Ishikawa (cell line): ENCODE results near the gene FANCE.

Experiments used
- CEBPB ChIP-seq: IDR thresholded peaks from 2 replicates; pipeline ENCODE4 v1.6.1; 2012
- CREB1 ChIP-seq: IDR thresholded peaks from 2 replicates; pipeline ENCODE4 v1.6.1; 2012; ENCODE audit warnings: low read depth
- EGR1 ChIP-seq: IDR thresholded peaks from 2 replicates; pipeline ENCODE4 v1.6.1; 2012
- EP300 ChIP-seq: IDR thresholded peaks from 2 replicates; pipeline ENCODE4 v1.6.1; 2012; ENCODE audit warnings: borderline replicate concordance
- FOXM1 ChIP-seq: IDR thresholded peaks from 2 replicates; pipeline ENCODE4 v1.6.1; 2012; ENCODE audit warnings: low read depth, borderline replicate concordance
- NFIC ChIP-seq: IDR thresholded peaks from 2 replicates; pipeline ENCODE4 v1.6.1; 2012
- RAD21 ChIP-seq: IDR thresholded peaks from 2 replicates; pipeline ENCODE4 v1.6.1; 2012; ENCODE audit warnings: low read depth
- TAF1 ChIP-seq: IDR thresholded peaks from 2 replicates; pipeline ENCODE4 v1.6.1; 2012; ENCODE audit warnings: low read depth, mild to moderate bottlenecking
- TCF12 ChIP-seq: IDR thresholded peaks from 2 replicates; pipeline ENCODE4 v1.6.1; 2012; ENCODE audit warnings: low read depth
- TEAD4 ChIP-seq: IDR thresholded peaks from 2 replicates; pipeline ENCODE4 v1.6.1; 2012
- USF1 ChIP-seq: IDR thresholded peaks from 2 replicates; pipeline ENCODE4 v1.6.1; 2012
- YY1 ChIP-seq: IDR thresholded peaks from 2 replicates; pipeline ENCODE4 v1.6.1; 2012; ENCODE audit warnings: low read depth
- ZBTB7A ChIP-seq: IDR thresholded peaks from 2 replicates; pipeline ENCODE4 v1.6.1; 2012; ENCODE audit warnings: low read depth
- TF ChIP-seq, protein P1 (sequence below): IDR thresholded peaks from 2 replicates; pipeline ENCODE4 v1.6.1; 2012; ENCODE audit warnings: low read depth, mild to moderate bottlenecking
- TF ChIP-seq, protein P2 (sequence below): IDR thresholded peaks from 2 replicates; pipeline ENCODE4 v1.6.1; 2012

The FANCE gene

DNA sequence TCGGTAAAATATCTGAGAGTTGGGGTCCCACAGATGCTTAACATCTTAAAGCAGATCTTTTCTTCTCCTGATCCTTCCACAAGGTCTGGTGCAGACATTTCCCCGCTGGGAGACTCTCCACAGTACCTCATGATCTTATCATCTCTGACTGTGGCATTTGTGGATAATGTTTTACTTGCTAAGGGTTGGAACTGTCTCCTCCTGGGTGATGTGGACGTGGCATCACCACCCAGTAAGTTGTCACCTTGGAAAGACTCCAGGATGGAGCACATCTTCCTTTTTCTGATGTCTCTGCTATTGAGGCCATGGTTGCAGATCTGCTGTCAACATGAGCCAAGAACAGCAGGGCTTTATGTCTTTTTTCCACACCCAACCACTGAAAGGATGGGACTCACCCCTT lies 42.0 kb upstream of the FANCE start:
- TF ChIP-seq FOXM1 (no peak), EP300 (no peak), EGR1 (no peak), CEBPB (no peak)
- TF ChIP-seq, protein P1, sequence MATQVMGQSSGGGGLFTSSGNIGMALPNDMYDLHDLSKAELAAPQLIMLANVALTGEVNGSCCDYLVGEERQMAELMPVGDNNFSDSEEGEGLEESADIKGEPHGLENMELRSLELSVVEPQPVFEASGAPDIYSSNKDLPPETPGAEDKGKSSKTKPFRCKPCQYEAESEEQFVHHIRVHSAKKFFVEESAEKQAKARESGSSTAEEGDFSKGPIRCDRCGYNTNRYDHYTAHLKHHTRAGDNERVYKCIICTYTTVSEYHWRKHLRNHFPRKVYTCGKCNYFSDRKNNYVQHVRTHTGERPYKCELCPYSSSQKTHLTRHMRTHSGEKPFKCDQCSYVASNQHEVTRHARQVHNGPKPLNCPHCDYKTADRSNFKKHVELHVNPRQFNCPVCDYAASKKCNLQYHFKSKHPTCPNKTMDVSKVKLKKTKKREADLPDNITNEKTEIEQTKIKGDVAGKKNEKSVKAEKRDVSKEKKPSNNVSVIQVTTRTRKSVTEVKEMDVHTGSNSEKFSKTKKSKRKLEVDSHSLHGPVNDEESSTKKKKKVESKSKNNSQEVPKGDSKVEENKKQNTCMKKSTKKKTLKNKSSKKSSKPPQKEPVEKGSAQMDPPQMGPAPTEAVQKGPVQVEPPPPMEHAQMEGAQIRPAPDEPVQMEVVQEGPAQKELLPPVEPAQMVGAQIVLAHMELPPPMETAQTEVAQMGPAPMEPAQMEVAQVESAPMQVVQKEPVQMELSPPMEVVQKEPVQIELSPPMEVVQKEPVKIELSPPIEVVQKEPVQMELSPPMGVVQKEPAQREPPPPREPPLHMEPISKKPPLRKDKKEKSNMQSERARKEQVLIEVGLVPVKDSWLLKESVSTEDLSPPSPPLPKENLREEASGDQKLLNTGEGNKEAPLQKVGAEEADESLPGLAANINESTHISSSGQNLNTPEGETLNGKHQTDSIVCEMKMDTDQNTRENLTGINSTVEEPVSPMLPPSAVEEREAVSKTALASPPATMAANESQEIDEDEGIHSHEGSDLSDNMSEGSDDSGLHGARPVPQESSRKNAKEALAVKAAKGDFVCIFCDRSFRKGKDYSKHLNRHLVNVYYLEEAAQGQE: no peak

DNA sequence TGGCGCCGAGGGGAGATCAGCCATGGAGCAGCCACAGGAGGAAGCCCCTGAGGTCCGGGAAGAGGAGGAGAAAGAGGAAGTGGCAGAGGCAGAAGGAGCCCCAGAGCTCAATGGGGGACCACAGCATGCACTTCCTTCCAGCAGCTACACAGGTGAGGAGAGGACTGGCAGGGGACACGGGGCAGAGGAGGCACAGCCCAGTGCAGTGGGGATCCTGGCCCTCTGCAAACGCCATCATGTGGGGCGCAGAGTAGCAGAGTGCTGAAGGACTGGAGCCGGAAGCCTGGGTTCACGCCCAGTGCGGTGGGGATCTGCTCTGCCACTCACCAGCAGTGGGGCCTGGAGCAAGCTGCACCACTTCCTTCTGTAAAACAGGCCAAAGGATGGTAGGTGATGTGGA lies 41.1 kb upstream of the FANCE start:
- TF ChIP-seq NFIC: no peak
- TF ChIP-seq CREB1: no peak
- TF ChIP-seq EP300: no peak
- TF ChIP-seq RAD21: no peak
- no peak for TF ChIP-seq TAF1

GRCh38 chr6:35412102-35412501 lies 40.0 kb upstream of the FANCE start:
- TF ChIP-seq EP300 (no peak), TCF12 (no peak), RAD21 (no peak), NFIC (no peak), TAF1 (no peak), TEAD4 (no peak)
- TF ChIP-seq, protein P2, sequence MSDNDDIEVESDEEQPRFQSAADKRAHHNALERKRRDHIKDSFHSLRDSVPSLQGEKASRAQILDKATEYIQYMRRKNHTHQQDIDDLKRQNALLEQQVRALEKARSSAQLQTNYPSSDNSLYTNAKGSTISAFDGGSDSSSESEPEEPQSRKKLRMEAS: no peak

- TF ChIP-seq CEBPB (no peak), NFIC (no peak), ZBTB7A (no peak), CREB1 (no peak), USF1 (no peak), EP300 (no peak), RAD21 (no peak), FOXM1 (no peak)
Measured at GRCh38 chr6:35413911-35414310, 38.2 kb upstream of the FANCE start.

GRCh38 chr6:35415065-35415891 lies 36.9 kb upstream of the FANCE start:
- TF ChIP-seq EGR1 (no peak), RAD21 (peak; percentile 77), NFIC (peak; percentile 54)
- TF ChIP-seq, protein P2: no peak

GRCh38 chr6:35417979-35418661 lies 34.0 kb upstream of the FANCE start:
- no peak for TF ChIP-seq NFIC
- no peak for TF ChIP-seq CEBPB
- no peak for TF ChIP-seq TCF12
- no peak for TF ChIP-seq TEAD4
- no peak for TF ChIP-seq YY1
- no peak for TF ChIP-seq EGR1
- TF ChIP-seq TAF1: no peak
- TF ChIP-seq ZBTB7A: no peak
- no peak for TF ChIP-seq EP300
- TF ChIP-seq RAD21: no peak
- no peak for TF ChIP-seq CREB1
- TF ChIP-seq, protein P1: no peak
- no peak for TF ChIP-seq USF1
- TF ChIP-seq, protein P2: no peak
- TF ChIP-seq FOXM1: no peak
